Glutamatergic neuron (in vitro differentiated cells): Measurements from ENCODE around the gene OR8G1. TPM values are rescaled to one million over a fixed set of nuclear protein-coding genes. Genes with fewer than 3 reads are reported as not detected.

Experiments
- DNase-seq: peaks from one replicate; pipeline ENCODE4 v3.0.0; 2022
- H3K27ac Mint-ChIP-seq: one replicate; pipeline ENCODE4 v1.8.0; 2020; ENCODE audit warnings: mild to moderate bottlenecking, mixed read lengths, inconsistent platforms; ENCODE audit not compliant: unreplicated experiment
- H3K27me3 Mint-ChIP-seq: one replicate; pipeline ENCODE4 v1.8.0; 2020; ENCODE audit warnings: mild to moderate bottlenecking, moderate library complexity, mixed read lengths, inconsistent platforms; ENCODE audit not compliant: unreplicated experiment
- H3K36me3 Mint-ChIP-seq: one replicate; pipeline ENCODE4 v1.8.0; 2020; ENCODE audit warnings: mild to moderate bottlenecking, mixed read lengths, inconsistent platforms; ENCODE audit not compliant: unreplicated experiment
- H3K4me1 Mint-ChIP-seq: one replicate; pipeline ENCODE4 v1.8.0; 2020; ENCODE audit warnings: mild to moderate bottlenecking, low read depth, mixed read lengths, inconsistent platforms; ENCODE audit not compliant: unreplicated experiment
- H3K4me3 Mint-ChIP-seq: one replicate; pipeline ENCODE4 v1.8.0; 2020; ENCODE audit warnings: mild to moderate bottlenecking, mixed read lengths, inconsistent platforms; ENCODE audit not compliant: unreplicated experiment
- H3K9me3 Mint-ChIP-seq: one replicate; pipeline ENCODE4 v1.8.0; 2020; ENCODE audit warnings: mild to moderate bottlenecking, moderate library complexity, mixed read lengths, inconsistent platforms; ENCODE audit not compliant: unreplicated experiment
- total RNA-seq: library from RNA; stranded (reverse); fragmentation: NEBNext Ultra II Directional; extraction: Animal tissue kit (Norgen Biotek cat#: 25700); gene quantifications from one replicate; pipeline ENCODE4 v1.2.1, GENCODE V29; 2021; ENCODE audit not compliant: unreplicated experiment
- TF ChIP-seq, protein P1 (sequence below): fragments of 200-600 bp; sonication (generic); IDR thresholded peaks from one replicate; pipeline ENCODE4 v1.5.0; 2021; ENCODE audit not compliant: partially characterized antibody, unreplicated experiment

The OR8G1 gene
- total RNA-seq, 1 donor from 2014 or later = not detected

DNA sequence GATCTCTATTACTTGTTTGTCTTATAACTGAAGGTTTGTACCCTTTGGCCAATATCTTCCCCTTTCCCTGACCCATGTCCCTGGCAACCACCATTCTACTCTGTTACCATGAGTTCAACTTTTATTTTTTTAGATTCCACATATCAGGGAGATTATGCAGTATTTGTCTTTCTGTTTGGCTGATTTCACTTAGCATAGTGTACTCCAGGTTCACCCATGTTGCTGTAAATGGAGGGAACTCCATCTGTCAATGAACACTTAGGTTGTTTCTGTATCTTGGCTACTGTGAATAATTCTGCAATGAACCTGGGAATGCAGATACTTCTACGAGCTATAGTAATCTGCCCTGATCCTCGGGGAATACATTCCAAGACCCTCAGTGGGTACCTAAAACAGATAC is 42.9 kb upstream of the OR8G1 start:
- Mint-ChIP-seq H3K4me3 (no peak overlapping the region), H3K36me3 (no peaks in the 10 kb centered on the region), H3K27ac (no peak overlapping the region), H3K27me3 (no peaks in the 10 kb centered on the region), H3K9me3 (peaks cover 2% of the 10 kb centered on the region), H3K4me1 (peaks cover 12% of the 10 kb centered on the region)
- TF ChIP-seq, protein P1, sequence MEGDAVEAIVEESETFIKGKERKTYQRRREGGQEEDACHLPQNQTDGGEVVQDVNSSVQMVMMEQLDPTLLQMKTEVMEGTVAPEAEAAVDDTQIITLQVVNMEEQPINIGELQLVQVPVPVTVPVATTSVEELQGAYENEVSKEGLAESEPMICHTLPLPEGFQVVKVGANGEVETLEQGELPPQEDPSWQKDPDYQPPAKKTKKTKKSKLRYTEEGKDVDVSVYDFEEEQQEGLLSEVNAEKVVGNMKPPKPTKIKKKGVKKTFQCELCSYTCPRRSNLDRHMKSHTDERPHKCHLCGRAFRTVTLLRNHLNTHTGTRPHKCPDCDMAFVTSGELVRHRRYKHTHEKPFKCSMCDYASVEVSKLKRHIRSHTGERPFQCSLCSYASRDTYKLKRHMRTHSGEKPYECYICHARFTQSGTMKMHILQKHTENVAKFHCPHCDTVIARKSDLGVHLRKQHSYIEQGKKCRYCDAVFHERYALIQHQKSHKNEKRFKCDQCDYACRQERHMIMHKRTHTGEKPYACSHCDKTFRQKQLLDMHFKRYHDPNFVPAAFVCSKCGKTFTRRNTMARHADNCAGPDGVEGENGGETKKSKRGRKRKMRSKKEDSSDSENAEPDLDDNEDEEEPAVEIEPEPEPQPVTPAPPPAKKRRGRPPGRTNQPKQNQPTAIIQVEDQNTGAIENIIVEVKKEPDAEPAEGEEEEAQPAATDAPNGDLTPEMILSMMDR = no peak
- DNase-seq = no peak

- DNase-seq = peak; percentile 34
- TF ChIP-seq, protein P1 = no peak
- peaks cover 2% of the 10 kb centered on the region for H3K9me3 Mint-ChIP-seq
- H3K36me3 Mint-ChIP-seq = no peaks in the 10 kb centered on the region
- peak overlapping the region; percentile 60 for H3K27ac Mint-ChIP-seq
- H3K4me1 Mint-ChIP-seq = peaks cover 13% of the 10 kb centered on the region
- no peak overlapping the region for H3K4me3 Mint-ChIP-seq
- no peaks in the 10 kb centered on the region for H3K27me3 Mint-ChIP-seq
Measured at GRCh38 chr11:124198897-124199296, 42.0 kb upstream of the OR8G1 start.

GRCh38 chr11:124199702-124200101 is 41.2 kb upstream of the OR8G1 start:
- no peak for DNase-seq

GRCh38 chr11:124200671-124201070 is 40.2 kb upstream of the OR8G1 start:
- TF ChIP-seq, protein P1 = no peak
- Mint-ChIP-seq H3K4me3 (no peak overlapping the region), H3K36me3 (no peaks in the 10 kb centered on the region)

More at GRCh38 chr11:124199702-124200101, 41.2 kb upstream of the OR8G1 start:
- Mint-ChIP-seq H3K27ac (no peak overlapping the region), H3K4me3 (no peak overlapping the region), H3K9me3 (peaks cover 2% of the 10 kb centered on the region), H3K36me3 (no peaks in the 10 kb centered on the region), H3K27me3 (no peaks in the 10 kb centered on the region), H3K4me1 (peaks cover 13% of the 10 kb centered on the region)
- TF ChIP-seq, protein P1 = no peak

DNA sequence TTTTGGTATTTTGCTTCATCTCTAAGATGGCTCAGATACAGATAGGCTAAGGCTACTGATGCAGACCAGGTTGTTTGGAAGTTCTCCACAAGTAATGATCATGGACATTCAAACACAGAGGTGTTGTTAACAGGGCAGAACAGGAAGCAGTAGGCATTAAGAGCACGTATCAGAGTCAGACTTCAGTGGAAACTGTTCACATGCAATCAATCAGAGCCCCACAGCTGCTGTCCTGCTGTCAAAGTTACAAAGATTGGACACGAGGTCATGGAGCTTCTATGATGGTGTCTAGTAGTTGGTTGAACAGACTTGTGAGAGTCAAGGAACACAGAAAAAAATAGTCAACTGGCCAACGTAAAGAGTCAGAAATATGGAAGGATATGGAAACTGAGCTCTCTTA is 37.9 kb upstream of the OR8G1 start:
- no peak for DNase-seq
- peaks cover 10% of the 10 kb centered on the region for H3K4me1 Mint-ChIP-seq
- H3K36me3 Mint-ChIP-seq = no peaks in the 10 kb centered on the region
- H3K27me3 Mint-ChIP-seq = no peaks in the 10 kb centered on the region
- peaks cover 2% of the 10 kb centered on the region for H3K9me3 Mint-ChIP-seq
- no peak overlapping the region for H3K4me3 Mint-ChIP-seq
- no peak overlapping the region for H3K27ac Mint-ChIP-seq
- TF ChIP-seq, protein P1 = no peak

More at GRCh38 chr11:124200671-124201070, 40.2 kb upstream of the OR8G1 start:
- peaks cover 2% of the 10 kb centered on the region for H3K9me3 Mint-ChIP-seq
- DNase-seq = no peak
- H3K27ac Mint-ChIP-seq = no peak overlapping the region
- peaks cover 13% of the 10 kb centered on the region for H3K4me1 Mint-ChIP-seq
- H3K27me3 Mint-ChIP-seq = no peaks in the 10 kb centered on the region
